ENCODE data around the gene POLD2.

The POLD2 gene

GRCh38 chr7:44114586-44115310, 8.6 kb downstream of the POLD2 start:
- TF ChIP-seq CTCF (IDR thresholded peaks at IDR 0.05; ENCODE audit: borderline replicate concordance, control extremely low read depth, extremely low read depth, insufficient read depth, missing control alignments) = no peak
- DNase-seq (ENCODE audit: low spot score) = no peak
- in situ Hi-C loops (cut with MboI; ENCODE audit: low sequenced_read_pairs, unreplicated experiment) = no loop called here

- in situ Hi-C loops (cut with MboI; ENCODE audit: low sequenced_read_pairs, unreplicated experiment) = no loop called here
- DNase-seq (ENCODE audit: low spot score) = no peak
Measured at GRCh38 chr7:44113764-44114354, 9.5 kb downstream of the POLD2 start.

GRCh38 chr7:44112997-44113763, 10.2 kb downstream of the POLD2 start:
- DNase-seq (ENCODE audit: low spot score) = no peak
- in situ Hi-C loops (cut with MboI; ENCODE audit: low sequenced_read_pairs, unreplicated experiment) = no loop called here
- no peak for TF ChIP-seq CTCF (IDR thresholded peaks at IDR 0.05; ENCODE audit: borderline replicate concordance, control extremely low read depth, extremely low read depth, insufficient read depth, missing control alignments)

More at GRCh38 chr7:44113764-44114354, 9.5 kb downstream of the POLD2 start:
- no peak for TF ChIP-seq CTCF (IDR thresholded peaks at IDR 0.05; ENCODE audit: borderline replicate concordance, control extremely low read depth, extremely low read depth, insufficient read depth, missing control alignments)

GRCh38 chr7:44112231-44112996, 10.9 kb downstream of the POLD2 start:
- in situ Hi-C loops (cut with MboI; ENCODE audit: low sequenced_read_pairs, unreplicated experiment) = no loop called here
- DNase-seq (ENCODE audit: low spot score) = no peak

GRCh38 chr7:44111761-44112160, 11.6 kb downstream of the POLD2 start:
- TF ChIP-seq CTCF (IDR thresholded peaks at IDR 0.05; ENCODE audit: borderline replicate concordance, control extremely low read depth, extremely low read depth, insufficient read depth, missing control alignments) = no peak
- in situ Hi-C loops (cut with MboI; ENCODE audit: low sequenced_read_pairs, unreplicated experiment) = no loop called here
- no peak for DNase-seq (ENCODE audit: low spot score)

More at GRCh38 chr7:44112231-44112996, 10.9 kb downstream of the POLD2 start:
- no peak for TF ChIP-seq CTCF (IDR thresholded peaks at IDR 0.05; ENCODE audit: borderline replicate concordance, control extremely low read depth, extremely low read depth, insufficient read depth, missing control alignments)
